BLaER1 treated with 17β-estradiol and CSF1 and Interleukin-3, amounts not matched to agents 10 nM and 100 nM (cell line): ENCODE measurements around the gene PTPRN2.

Experiments
- H3K27ac ChIP-seq, 11 experiments: shearing (Covaris generic); formaldehyde crosslinking; 2 replicates each; pipeline ENCODE4 v1.8.1; 2022
- H3K27me3 ChIP-seq, 11 experiments: shearing (Covaris generic); formaldehyde crosslinking; 2 replicates each; pipeline ENCODE4 v1.8.1; 2022
- H3K36me3 ChIP-seq, 11 experiments: shearing (Covaris generic); formaldehyde crosslinking; 2 replicates each; pipeline ENCODE4 v1.8.1; 2022
- H3K4me1 ChIP-seq, 10 experiments: shearing (Covaris generic); formaldehyde crosslinking; 2 replicates each; pipeline ENCODE4 v1.8.1; 2022
- H3K4me2 ChIP-seq, 11 experiments: shearing (Covaris generic); formaldehyde crosslinking; 2 replicates each; pipeline ENCODE4 v1.8.1; 2022
- H3K4me3 ChIP-seq, 10 experiments: shearing (Covaris generic); formaldehyde crosslinking; 2 replicates each; pipeline ENCODE4 v1.8.1; 2022
- H3K9ac ChIP-seq, 11 experiments: shearing (Covaris generic); formaldehyde crosslinking; 2 replicates each; pipeline ENCODE4 v1.8.1; 2022
- H3K9me3 ChIP-seq, 11 experiments: shearing (Covaris generic); formaldehyde crosslinking; replicated peaks in 1 of 11; 2 replicates each; pipeline ENCODE4 v1.8.1; 2022
- H4K20me1 ChIP-seq, 11 experiments: shearing (Covaris generic); formaldehyde crosslinking; 2 replicates each; pipeline ENCODE4 v1.8.1; 2022
- Cebpa-rat ChIP-seq, 11 experiments: shearing (Covaris generic); IDR thresholded peaks; 2 replicates each; pipeline ENCODE4 v1.8.1; 2022

PTPRN2 gene

DNA sequence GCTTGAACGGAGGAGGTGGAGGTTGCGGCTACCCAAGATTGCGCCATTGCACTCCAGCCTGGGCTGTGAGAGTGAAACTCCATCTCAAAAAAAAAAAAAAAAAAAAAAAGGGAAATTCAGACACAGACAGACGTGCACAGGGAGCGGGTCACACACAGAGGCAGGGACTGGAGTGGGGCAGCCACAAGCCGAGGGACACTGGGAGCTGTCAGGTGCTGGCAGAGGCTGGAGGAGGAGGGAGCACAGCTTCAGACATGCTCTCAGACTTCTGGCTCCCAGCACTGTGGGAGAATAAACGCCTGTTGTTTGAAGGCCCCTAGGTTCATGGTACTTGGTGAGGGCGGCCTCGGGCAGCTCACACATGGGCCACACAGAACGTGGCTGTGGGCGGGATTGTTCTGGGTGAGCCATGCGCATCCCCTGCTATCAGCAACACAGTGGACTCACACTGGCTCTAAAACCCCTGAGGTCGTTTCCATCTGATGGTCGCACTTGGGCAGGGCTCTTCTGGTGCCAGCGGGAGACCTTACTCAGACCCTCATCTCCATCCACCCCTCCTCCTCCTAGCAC is 874.9 kb downstream of the PTPRN2 start:
- Histone ChIP-seq H3K9me3 (peaks cover 0 to 5% (median 0%) of the 10 kb centered on the region in 11 experiments; a peak in 2 of 22 replicates), H3K4me3 (no peak overlapping the region), H3K4me1 (no peaks in the 10 kb centered on the region), H3K4me2 (no peak overlapping the region), H3K36me3 (no peaks in the 10 kb centered on the region), H3K27ac (no peak overlapping the region), H3K27me3 (peaks cover 0 to 7% (median 0%) of the 10 kb centered on the region in 11 experiments; a peak in 2 of 22 replicates), H4K20me1 (peaks cover 0 to 11% (median 0%) of the 10 kb centered on the region in 11 experiments; a peak in 3 of 22 replicates), H3K9ac (no peak overlapping the region)
- no peak for TF ChIP-seq Cebpa-rat (IDR thresholded peaks at IDR 0.05)

DNA sequence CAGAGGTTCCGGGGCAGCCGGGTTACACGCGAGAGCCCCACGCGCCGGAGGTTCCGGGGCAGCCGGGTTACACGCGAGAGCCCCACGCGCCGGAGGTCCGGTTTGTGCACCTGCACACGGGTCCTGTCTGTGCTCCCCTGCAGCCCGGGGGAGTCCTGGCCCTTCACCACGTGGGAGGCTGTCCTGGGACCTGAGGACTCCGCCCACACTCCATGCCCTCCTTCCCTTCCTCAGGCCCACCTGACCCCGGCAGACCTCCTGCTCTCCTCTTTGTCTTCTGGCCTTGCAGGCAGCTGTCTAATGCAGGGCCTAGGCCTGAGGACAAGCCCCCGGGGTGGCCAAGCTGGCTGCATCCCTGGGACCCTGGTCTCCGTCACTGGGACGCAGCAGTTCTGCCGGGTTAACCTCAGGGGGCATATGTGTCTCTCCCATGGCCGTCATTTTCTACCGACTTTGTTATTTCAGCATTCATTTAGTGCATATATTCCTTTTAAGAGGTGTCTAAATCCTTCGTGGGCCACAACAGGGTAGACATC is 876.2 kb downstream of the PTPRN2 start:
- no peak overlapping the region for H3K27ac ChIP-seq
- H3K4me2 ChIP-seq = no peak overlapping the region
- H3K9ac ChIP-seq = no peak overlapping the region
- no peaks in the 10 kb centered on the region for H3K4me1 ChIP-seq
- peaks cover 0 to 11% (median 0%) of the 10 kb centered on the region in 11 experiments; a peak in 3 of 22 replicates for H4K20me1 ChIP-seq
- H3K9me3 ChIP-seq = peaks cover 0 to 5% (median 0%) of the 10 kb centered on the region in 11 experiments; a peak in 2 of 22 replicates
- no peaks in the 10 kb centered on the region for H3K36me3 ChIP-seq
- no peak overlapping the region for H3K4me3 ChIP-seq
- TF ChIP-seq Cebpa-rat (IDR thresholded peaks at IDR 0.05) = no peak
- peaks cover 0 to 8% (median 0%) of the 10 kb centered on the region in 11 experiments; a peak in 5 of 22 replicates for H3K27me3 ChIP-seq

GRCh38 chr7:157710396-157710795 is 877.2 kb downstream of the PTPRN2 start:
- no peak overlapping the region for H3K9ac ChIP-seq
- no peaks in the 10 kb centered on the region for H3K4me1 ChIP-seq
- no peak overlapping the region for H3K27ac ChIP-seq
- H3K36me3 ChIP-seq = no peaks in the 10 kb centered on the region
- no peaks in the 10 kb centered on the region for H3K9me3 ChIP-seq
- TF ChIP-seq Cebpa-rat (IDR thresholded peaks at IDR 0.05) = no peak
- peaks cover 0 to 11% (median 0%) of the 10 kb centered on the region in 11 experiments; a peak in 3 of 22 replicates for H4K20me1 ChIP-seq
- no peak overlapping the region for H3K4me2 ChIP-seq
- peaks cover 0 to 8% (median 0%) of the 10 kb centered on the region in 11 experiments; a peak in 6 of 22 replicates for H3K27me3 ChIP-seq
- no peak overlapping the region for H3K4me3 ChIP-seq

- Histone ChIP-seq H3K9ac (no peak overlapping the region), H3K36me3 (no peaks in the 10 kb centered on the region), H3K27me3 (peaks cover 0 to 8% (median 0%) of the 10 kb centered on the region in 11 experiments; a peak in 6 of 22 replicates), H3K27ac (no peak overlapping the region), H3K4me1 (no peaks in the 10 kb centered on the region), H4K20me1 (peaks cover 0 to 11% (median 0%) of the 10 kb centered on the region in 11 experiments; a peak in 2 of 22 replicates), H3K4me3 (no peak overlapping the region), H3K4me2 (no peak overlapping the region), H3K9me3 (no peaks in the 10 kb centered on the region)
- no peak for TF ChIP-seq Cebpa-rat (IDR thresholded peaks at IDR 0.05)
Measured at GRCh38 chr7:157709531-157710251, 877.9 kb downstream of the PTPRN2 start.

DNA sequence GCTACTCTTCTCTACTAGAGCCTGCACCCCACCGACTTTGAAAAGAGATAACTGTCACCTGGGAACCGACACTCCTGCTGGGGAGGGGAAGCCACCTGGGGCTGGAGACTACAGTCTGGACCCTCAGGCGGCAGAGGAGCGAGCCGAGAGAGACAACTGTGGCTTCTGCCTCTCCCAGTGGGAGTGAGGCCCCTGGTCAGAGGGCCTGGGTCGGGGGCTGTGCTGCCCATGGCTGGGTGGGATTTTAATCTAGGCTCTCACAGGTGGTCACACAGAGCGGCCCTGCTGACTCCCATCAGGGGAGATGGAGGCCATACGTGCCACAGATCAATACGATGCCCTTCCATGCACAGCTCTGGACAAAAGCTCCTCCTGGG is 878.7 kb downstream of the PTPRN2 start:
- no peak for TF ChIP-seq Cebpa-rat (IDR thresholded peaks at IDR 0.05)

GRCh38 chr7:157707983-157708918 is 879.4 kb downstream of the PTPRN2 start:
- Histone ChIP-seq H3K27me3 (peaks cover 0 to 17% (median 7%) of the 10 kb centered on the region in 11 experiments; a peak in 14 of 22 replicates), H3K4me1 (no peaks in the 10 kb centered on the region), H3K27ac (no peak overlapping the region), H3K4me3 (no peak overlapping the region), H3K9ac (no peak overlapping the region), H4K20me1 (peaks cover 0 to 18% (median 0%) of the 10 kb centered on the region in 11 experiments; a peak in 2 of 22 replicates), H3K9me3 (no peaks in the 10 kb centered on the region), H3K4me2 (no peak overlapping the region), H3K36me3 (no peaks in the 10 kb centered on the region)
- TF ChIP-seq Cebpa-rat (IDR thresholded peaks at IDR 0.05) = no peak

More for the DNA sequence above, 878.7 kb downstream of the PTPRN2 start:
- H4K20me1 ChIP-seq = peaks cover 0 to 12% (median 0%) of the 10 kb centered on the region in 11 experiments; a peak in 3 of 22 replicates
- H3K27me3 ChIP-seq = peaks cover 0 to 10% (median 6%) of the 10 kb centered on the region in 11 experiments; a peak in 10 of 22 replicates
- H3K36me3 ChIP-seq = no peaks in the 10 kb centered on the region
- no peak overlapping the region for H3K27ac ChIP-seq
- no peaks in the 10 kb centered on the region for H3K4me1 ChIP-seq
- H3K4me2 ChIP-seq = no peak overlapping the region
- no peaks in the 10 kb centered on the region for H3K9me3 ChIP-seq
- H3K9ac ChIP-seq = no peak overlapping the region
- H3K4me3 ChIP-seq = no peak overlapping the region

DNA sequence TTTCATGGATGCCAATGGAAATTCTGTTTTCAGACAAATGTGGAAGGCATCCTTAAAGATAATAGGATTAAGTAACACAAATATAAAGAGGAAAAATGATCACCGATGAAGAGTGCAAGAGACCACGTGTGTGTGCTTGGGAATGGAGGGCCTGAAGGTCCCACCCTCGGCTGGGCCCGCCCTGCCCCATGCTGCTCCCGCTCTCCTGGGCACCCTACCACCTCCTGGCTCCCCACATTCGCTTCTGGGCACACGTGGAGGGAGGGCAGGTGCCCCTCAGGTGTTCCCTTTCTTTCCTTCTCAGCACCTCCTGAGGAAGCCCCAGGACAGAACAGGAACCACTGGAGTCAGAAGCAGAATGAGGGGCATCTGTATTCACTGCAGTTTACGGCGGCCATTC is 883.3 kb downstream of the PTPRN2 start:
- no peaks in the 10 kb centered on the region for H3K9me3 ChIP-seq
- no peaks in the 10 kb centered on the region for H3K36me3 ChIP-seq
- H3K9ac ChIP-seq = no peak overlapping the region
- peaks cover 0 to 21% (median 0%) of the 10 kb centered on the region in 11 experiments; a peak in 2 of 22 replicates for H4K20me1 ChIP-seq
- no peak overlapping the region for H3K4me3 ChIP-seq
- no peaks in the 10 kb centered on the region for H3K4me1 ChIP-seq
- peaks cover 6 to 47% (median 26%) of the 10 kb centered on the region in 11 experiments; a peak in 18 of 22 replicates for H3K27me3 ChIP-seq
- no peak overlapping the region for H3K27ac ChIP-seq
- H3K4me2 ChIP-seq = no peak overlapping the region
- no peak for TF ChIP-seq Cebpa-rat (IDR thresholded peaks at IDR 0.05)

- Histone ChIP-seq H3K9me3 (no peaks in the 10 kb centered on the region), H3K4me2 (no peak overlapping the region), H3K4me1 (no peaks in the 10 kb centered on the region), H3K27ac (no peak overlapping the region), H3K36me3 (no peaks in the 10 kb centered on the region), H3K27me3 (peaks cover 6 to 50% (median 26%) of the 10 kb centered on the region in 11 experiments; a peak in 18 of 22 replicates), H3K9ac (no peak overlapping the region), H4K20me1 (peaks cover 0 to 20% (median 0%) of the 10 kb centered on the region in 11 experiments; a peak in 2 of 22 replicates), H3K4me3 (no peak overlapping the region)
- no peak for TF ChIP-seq Cebpa-rat (IDR thresholded peaks at IDR 0.05)
Measured at GRCh38 chr7:157703534-157704195, 884.0 kb downstream of the PTPRN2 start.
